PC-3 (cell line): ENCODE measurements around the gene ZMIZ1. TPM values are rescaled to one million over a fixed set of nuclear protein-coding genes. Genes with fewer than 3 reads are reported as not detected.
A peak's percentile ranks its signal among the peaks of the same experiment; 100 is the strongest.

Experiments
- ATAC-seq: fragments of 200-7000 bp; cut with Tn5 transposase; 2 replicates; pipeline ENCODE4 v1.9.1; 2020; ENCODE audit warnings: mild to moderate bottlenecking, moderate library complexity
- BruUV-seq: library from RNA; stranded (reverse); fragments of 400-500 nt; replicated peaks from 2 replicates; lab custom pipeline; 2021; lab: Mats Ljungman, UMichigan
- CTCF ChIA-PET: fragments of 300-600 bp; sonication (Branson Sonifier 250); formaldehyde crosslinking; loops from one replicate; lab custom pipeline; 2022; ENCODE audit warnings: antibody characterized with exemption; lab: Charles Lee
- POLR2A ChIA-PET: fragments of 300-600 bp; sonication (Branson Sonifier 250); formaldehyde crosslinking; loops from one replicate; lab custom pipeline; 2022; ENCODE audit warnings: antibody characterized with exemption; ENCODE audit not compliant: unreplicated experiment; lab: Charles Lee
- DNase-seq: peaks from one replicate; pipeline ENCODE4 v3.0.0-alpha.2; 2015
- H2AFZ ChIP-seq: fragments of 300-600 bp; sonication (generic); 2 replicates; pipeline ENCODE4 v1.6.0; 2016; ENCODE audit warnings: antibody characterized with exemption, low read length
- H3F3A ChIP-seq: fragments of 300-600 bp; sonication (generic); one replicate; pipeline ENCODE4 v1.6.0; 2017; ENCODE audit warnings: antibody characterized with exemption, low read length, control low read depth, mild to moderate bottlenecking; ENCODE audit not compliant: unreplicated experiment
- H3K27ac ChIP-seq: fragments of 300-600 bp; sonication (generic); 2 replicates; pipeline ENCODE4 v1.5.1; 2016; ENCODE audit warnings: mild to moderate bottlenecking, low read length
- H3K27me3 ChIP-seq: fragments of 300-600 bp; sonication (generic); 2 replicates; pipeline ENCODE4 v1.6.1; 2016; ENCODE audit warnings: low read length, mixed read lengths
- H3K36me3 ChIP-seq: fragments of 300-600 bp; sonication (generic); 2 replicates; pipeline ENCODE4 v1.6.1; 2016; ENCODE audit warnings: low read depth, mixed run types, low read length, mixed read lengths
- H3K4me1 ChIP-seq: fragments of 300-600 bp; sonication (generic); 2 replicates; pipeline ENCODE4 v1.5.1; 2016; ENCODE audit warnings: low read length; ENCODE audit not compliant: insufficient read depth
- H3K4me2 ChIP-seq: fragments of 300-600 bp; sonication (generic); 2 replicates; pipeline ENCODE4 v1.6.0; 2016; ENCODE audit warnings: low read length
- H3K4me3 ChIP-seq: fragments of 300-600 bp; sonication (generic); 2 replicates; pipeline ENCODE4 v1.5.1; 2016; ENCODE audit warnings: mild to moderate bottlenecking, low read length, mixed read lengths
- H3K79me2 ChIP-seq: fragments of 300-600 bp; sonication (generic); 2 replicates; pipeline ENCODE4 v1.6.1; 2017; ENCODE audit warnings: low read length, mixed read lengths
- H3K9ac ChIP-seq: fragments of 300-600 bp; sonication (generic); 2 replicates; pipeline ENCODE4 v1.6.0; 2016; ENCODE audit warnings: mild to moderate bottlenecking, low read length
- H3K9me2 ChIP-seq: fragments of 300-600 bp; sonication (generic); replicated peaks from 2 replicates; pipeline ENCODE4 v1.6.1; 2016; ENCODE audit warnings: mixed run types, low read length, mixed read lengths
- H3K9me3 ChIP-seq: fragments of 300-600 bp; sonication (generic); 2 replicates; pipeline ENCODE4 v1.6.1; 2016; ENCODE audit warnings: low read length, mixed read lengths
- H4K20me1 ChIP-seq: fragments of 300-600 bp; sonication (generic); 2 replicates; pipeline ENCODE4 v1.6.1; 2016; ENCODE audit warnings: low read length, mixed read lengths
- CTCF ChIP-seq: fragments of 300-600 bp; sonication (generic); conservative IDR thresholded peaks from 2 replicates; pipeline ENCODE4 v1.5.1; 2017; ENCODE audit warnings: antibody characterized with exemption, low read depth, mild to moderate bottlenecking, low read length
- EZH2 ChIP-seq: fragments of 300-600 bp; sonication (generic); IDR thresholded peaks from one replicate; pipeline ENCODE4 v1.6.1; 2017; ENCODE audit warnings: antibody characterized with exemption, mild to moderate bottlenecking, low read length; ENCODE audit not compliant: unreplicated experiment
- EZH2phosphoT487 ChIP-seq: fragments of 300-600 bp; sonication (generic); IDR thresholded peaks from 2 replicates; pipeline ENCODE4 v1.6.1; 2018; ENCODE audit warnings: mild to moderate bottlenecking, antibody characterized with exemption, low read length, borderline replicate concordance
- intact Hi-C: fragments of 100-400 bp; cut with micrococcal nuclease; formaldehyde crosslinking; loops from 2 replicates; pipeline ENCODE4 v1.9.0; 2023
- total RNA-seq: library from RNA; depleted of rRNA; stranded (reverse); fragments of >200 nt; gene quantifications from 2 replicates; pipeline ENCODE4 v1.2.3, GENCODE V29; 2014

Gene ZMIZ1
- total RNA-seq, 1 experiment from 2014 or later, result 55.4 TPM

- ChIA-PET POLR2A (interaction anchor here (0.6 kb wide), 1 partner anchor 14 kb away, joined by 3 read pairs; no protein-coding TSS in a partner anchor), CTCF (interaction anchor here (0.6 to 1.3 kb wide), 14 partner anchors 15 to 446 kb away, joined by 3 to 10 read pairs (median 4); no protein-coding TSS in a partner anchor)
- intact Hi-C loops, result loop anchor here (1.0 to 5.0 kb wide), 4 partner anchors 77 to 384 kb away; no protein-coding TSS in a partner anchor
- no TSS peak for BruUV-seq
- Histone ChIP-seq H3K36me3 (no peaks in the 10 kb centered on the region), H3K9me3 (no peaks in the 10 kb centered on the region), H3K4me2 (no peak overlapping the region), H3K79me2 (no peaks in the 10 kb centered on the region), H3K4me3 (no peak overlapping the region), H3K27me3 (no peaks in the 10 kb centered on the region), H3F3A (no peaks in the 10 kb centered on the region), H3K9ac (no peak overlapping the region), H3K4me1 (peaks cover 27% of the 10 kb centered on the region), H2AFZ (no peak overlapping the region), H3K9me2 (no peaks in the 10 kb centered on the region), H3K27ac (no peak overlapping the region), H4K20me1 (no peaks in the 10 kb centered on the region)
- no peak for TF ChIP-seq EZH2
- TF ChIP-seq EZH2phosphoT487, result no peak
- no peak for TF ChIP-seq CTCF
- DNase-seq (no peak), ATAC-seq (no peak)
Measured at GRCh38 chr10:79051766-79052165, 17.0 kb upstream of the ZMIZ1 start.

GRCh38 chr10:79052291-79053080 is 16.3 kb upstream of the ZMIZ1 start:
- ChIA-PET POLR2A (interaction anchor here (0.6 kb wide), 1 partner anchor 14 kb away, joined by 3 read pairs; no protein-coding TSS in a partner anchor), CTCF (interaction anchor here (0.6 to 1.3 kb wide), 14 partner anchors 15 to 447 kb away, joined by 3 to 10 read pairs (median 4); no protein-coding TSS in a partner anchor)
- Histone ChIP-seq H3K4me1 (peaks cover 27% of the 10 kb centered on the region), H3K27ac (no peak overlapping the region), H3K4me2 (no peak overlapping the region), H4K20me1 (no peaks in the 10 kb centered on the region), H2AFZ (no peak overlapping the region), H3K9me2 (no peaks in the 10 kb centered on the region), H3K79me2 (no peaks in the 10 kb centered on the region), H3K9me3 (no peaks in the 10 kb centered on the region), H3K9ac (no peak overlapping the region), H3K36me3 (no peaks in the 10 kb centered on the region), H3K27me3 (no peaks in the 10 kb centered on the region), H3K4me3 (no peak overlapping the region), H3F3A (no peaks in the 10 kb centered on the region)
- no peak for TF ChIP-seq EZH2
- TF ChIP-seq CTCF, result peak; percentile 91
- peak; percentile 75 for ATAC-seq
- intact Hi-C loops, result loop anchor here (1.0 to 5.0 kb wide), 4 partner anchors 78 to 385 kb away; no protein-coding TSS in a partner anchor
- BruUV-seq, result no TSS peak
- peak; percentile 89 for DNase-seq

GRCh38 chr10:79053081-79053434 is 15.7 kb upstream of the ZMIZ1 start:
- DNase-seq, result no peak
- Histone ChIP-seq H3K4me3 (no peak overlapping the region), H3K27ac (no peak overlapping the region), H4K20me1 (no peaks in the 10 kb centered on the region), H2AFZ (no peak overlapping the region), H3K27me3 (no peaks in the 10 kb centered on the region), H3K9me2 (no peaks in the 10 kb centered on the region), H3K79me2 (no peaks in the 10 kb centered on the region), H3K4me1 (peaks cover 28% of the 10 kb centered on the region), H3F3A (no peaks in the 10 kb centered on the region), H3K36me3 (no peaks in the 10 kb centered on the region), H3K4me2 (no peak overlapping the region), H3K9me3 (no peaks in the 10 kb centered on the region), H3K9ac (no peak overlapping the region)
- intact Hi-C loops, result loop anchor here (2.0 to 5.0 kb wide), 3 partner anchors 88 to 386 kb away; no protein-coding TSS in a partner anchor
- CTCF ChIA-PET, result no interaction called here
- TF ChIP-seq EZH2phosphoT487 (no peak), EZH2 (no peak), CTCF (no peak)
- no TSS peak for BruUV-seq
- no peak for ATAC-seq
- POLR2A ChIA-PET, result no interaction called here
